Measurements from ENCODE around the gene PAN2. TPM values are rescaled to one million over a fixed set of nuclear protein-coding genes. Genes with fewer than 3 reads are reported as not detected.
"Not testable (repeated sequence)": the region's sequence is repeated elsewhere in the genome, so short reads cannot be mapped to it uniquely, and the experiment has no call there.

PAN2 gene
- total RNA-seq, 2 donors from 2014 or later = 29.4 to 40.7 TPM

DNA sequence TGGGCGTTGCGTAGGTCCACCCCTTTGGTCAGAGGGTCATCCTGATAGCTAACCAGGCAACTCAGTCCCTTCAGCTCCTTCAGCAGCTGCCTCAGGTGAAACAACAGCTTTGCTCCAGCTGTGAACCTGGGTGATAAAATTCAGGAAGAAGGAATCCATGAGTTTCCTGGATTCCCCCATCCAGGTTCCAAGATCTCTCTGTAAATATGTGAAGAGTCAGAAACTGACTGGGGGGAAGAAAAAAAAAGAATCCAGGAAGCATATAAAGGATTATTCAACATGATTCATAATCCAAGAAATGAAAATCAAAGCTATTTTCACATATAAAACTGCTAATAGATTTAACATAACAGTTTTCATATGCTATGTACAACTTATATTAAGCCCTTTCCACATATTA is 17.5 kb upstream of the PAN2 start:
- DNase-seq (ENCODE audit: low spot score) = no peak
- intact Hi-C loops (cut with DNase I) = loop anchor here in 1 of 2 donors (10.0 kb wide), 1 partner anchor 103 kb away; the partner anchor contains the start of gene MIP

- DNase-seq (ENCODE audit: low spot score) = peak; percentile 24
- intact Hi-C loops (cut with DNase I) = loop anchor here in 1 of 2 donors (10.0 kb wide), 1 partner anchor 104 kb away; the partner anchor contains the start of gene MIP
These were observed 16.9 kb upstream of the PAN2 start for GRCh38 chr12:56350662-56351061.

GRCh38 chr12:56348776-56349175 is 15.0 kb upstream of the PAN2 start:
- intact Hi-C loops (cut with DNase I) = no loop called here
- DNase-seq (ENCODE audit: low spot score) = no peak

DNA sequence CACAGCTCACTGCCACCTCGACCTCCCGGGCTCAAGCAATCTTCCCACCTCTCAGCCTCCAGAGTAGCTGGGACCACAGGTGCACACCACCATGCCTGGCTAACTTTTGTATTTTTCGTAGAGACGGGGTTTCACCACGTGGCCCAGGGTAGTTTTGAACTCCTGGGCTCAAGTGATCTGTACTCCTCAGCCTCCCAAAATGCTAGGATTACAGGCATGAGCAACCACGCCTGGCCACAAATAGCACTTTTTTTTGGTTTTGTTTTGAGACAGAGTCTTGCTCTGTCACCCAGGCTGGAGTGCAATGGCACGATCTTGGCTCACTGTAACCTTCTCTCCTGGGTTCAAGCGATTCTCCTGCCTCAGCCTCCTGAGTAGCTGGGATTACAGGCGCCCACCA is 13.5 kb upstream of the PAN2 start:
- DNase-seq (ENCODE audit: low spot score); intact Hi-C loops (cut with DNase I): not testable (repeated sequence)

GRCh38 chr12:56346675-56347074 is 12.9 kb upstream of the PAN2 start:
- intact Hi-C loops (cut with DNase I) = no loop called here

DNA sequence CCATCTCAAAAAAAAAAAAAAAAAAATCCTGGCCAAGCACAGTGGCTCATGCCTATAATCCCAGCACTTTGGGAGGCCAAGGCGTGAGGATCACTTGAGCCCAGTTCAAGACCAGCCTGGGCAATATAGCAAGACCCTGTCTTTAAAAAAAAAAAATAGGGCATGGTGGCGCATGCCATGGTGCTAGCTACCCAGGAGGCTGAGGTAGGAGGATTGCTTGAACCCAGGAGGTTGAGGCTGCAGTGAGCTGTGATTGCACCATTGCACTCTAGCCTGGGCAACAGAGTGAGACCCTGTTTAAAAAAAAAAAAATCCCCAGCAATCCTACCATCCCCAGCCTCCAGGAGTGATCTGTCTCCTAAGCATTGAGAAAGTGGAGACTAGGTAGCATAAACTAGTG is 8.5 kb upstream of the PAN2 start:
- DNase-seq (ENCODE audit: low spot score); intact Hi-C loops (cut with DNase I): not testable (repeated sequence)

More at GRCh38 chr12:56346675-56347074, 12.9 kb upstream of the PAN2 start:
- no peak for DNase-seq (ENCODE audit: low spot score)

- DNase-seq (ENCODE audit: low spot score) = no peak
- intact Hi-C loops (cut with DNase I) = no loop called here
These were observed 7.8 kb upstream of the PAN2 start for GRCh38 chr12:56341616-56342015.

- intact Hi-C loops (cut with DNase I) = no loop called here
- no peak for DNase-seq (ENCODE audit: low spot score)
These were observed 5.3 kb upstream of the PAN2 start for GRCh38 chr12:56339158-56339422.

- intact Hi-C loops (cut with DNase I) = no loop called here
- no peak for DNase-seq (ENCODE audit: low spot score)
These were observed 4.7 kb upstream of the PAN2 start, which contains the start of gene IL23A for GRCh38 chr12:56338308-56339157. TSS of gene IL23A (plus strand) at chr12:56338884. CDS start at chr12:56339045, 161 bp downstream.

GRCh38 chr12:56337753-56338251 is 4.0 kb upstream of the PAN2 start:
- DNase-seq (ENCODE audit: low spot score) = no peak
- intact Hi-C loops (cut with DNase I) = no loop called here

DNA sequence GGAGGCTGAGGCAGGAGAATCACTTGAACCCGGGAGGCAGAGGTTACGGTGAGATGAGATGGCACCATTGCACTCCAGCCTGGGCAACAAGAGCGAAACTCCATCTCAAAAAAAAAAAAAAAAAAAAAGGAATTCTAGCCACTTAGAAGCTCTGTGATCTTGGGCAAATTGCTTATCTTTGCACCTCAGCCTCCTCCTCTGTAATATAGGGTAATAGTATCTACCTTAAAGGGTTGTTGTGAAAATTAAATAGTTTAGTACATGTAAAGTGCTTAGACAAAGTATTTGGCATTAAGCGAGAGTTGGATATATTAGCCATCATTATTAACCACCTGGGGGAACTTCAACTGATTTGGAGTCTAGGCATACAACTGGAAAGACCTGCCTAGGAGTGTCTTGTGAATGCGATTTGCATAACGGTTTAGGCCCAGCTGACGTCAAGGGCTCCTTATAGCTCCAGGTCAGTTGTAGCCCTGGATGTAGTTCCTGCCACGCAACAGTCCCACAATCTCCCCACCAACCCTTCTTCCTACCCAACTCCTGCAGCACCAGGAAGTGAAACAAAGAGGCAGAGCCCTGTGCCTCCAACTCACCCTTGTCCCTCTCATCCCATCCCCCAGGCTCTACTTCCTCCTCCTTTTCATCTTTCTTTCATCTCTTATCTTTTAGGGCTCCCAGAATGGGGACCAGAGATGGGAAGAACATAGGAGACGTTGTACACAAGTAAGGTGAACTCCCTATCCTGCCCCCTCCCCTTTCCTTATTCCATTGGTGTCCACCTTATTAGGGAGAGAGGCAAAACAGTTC is 2.8 kb upstream of the PAN2 start:
- DNase-seq (ENCODE audit: low spot score) = no peak
- intact Hi-C loops (cut with DNase I) = no loop called here

GRCh38 chr12:56335527-56335926 is 1.7 kb upstream of the PAN2 start:
- DNase-seq (ENCODE audit: low spot score); intact Hi-C loops (cut with DNase I): not testable (repeated sequence)

DNA sequence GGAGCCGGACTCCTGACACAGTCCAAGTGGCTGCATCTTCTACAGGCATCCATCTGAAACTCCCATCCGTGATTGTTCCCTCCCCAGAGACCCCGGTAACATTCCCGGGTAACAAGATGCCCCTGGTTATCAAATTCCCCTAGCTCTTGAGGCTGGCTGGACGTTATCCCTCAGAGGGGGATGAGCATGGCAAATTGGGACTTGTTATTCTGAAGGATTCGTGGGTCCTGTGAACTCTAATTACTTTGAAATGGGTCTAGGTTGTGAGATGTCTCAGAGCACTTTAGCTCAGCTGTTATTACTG is 642 bp upstream of the PAN2 start:
- no peak for DNase-seq (ENCODE audit: low spot score)
- intact Hi-C loops (cut with DNase I) = no loop called here

GRCh38 chr12:56333197-56333678 is 562 bp downstream of the PAN2 start:
- intact Hi-C loops (cut with DNase I) = no loop called here
- no peak for DNase-seq (ENCODE audit: low spot score)

DNA sequence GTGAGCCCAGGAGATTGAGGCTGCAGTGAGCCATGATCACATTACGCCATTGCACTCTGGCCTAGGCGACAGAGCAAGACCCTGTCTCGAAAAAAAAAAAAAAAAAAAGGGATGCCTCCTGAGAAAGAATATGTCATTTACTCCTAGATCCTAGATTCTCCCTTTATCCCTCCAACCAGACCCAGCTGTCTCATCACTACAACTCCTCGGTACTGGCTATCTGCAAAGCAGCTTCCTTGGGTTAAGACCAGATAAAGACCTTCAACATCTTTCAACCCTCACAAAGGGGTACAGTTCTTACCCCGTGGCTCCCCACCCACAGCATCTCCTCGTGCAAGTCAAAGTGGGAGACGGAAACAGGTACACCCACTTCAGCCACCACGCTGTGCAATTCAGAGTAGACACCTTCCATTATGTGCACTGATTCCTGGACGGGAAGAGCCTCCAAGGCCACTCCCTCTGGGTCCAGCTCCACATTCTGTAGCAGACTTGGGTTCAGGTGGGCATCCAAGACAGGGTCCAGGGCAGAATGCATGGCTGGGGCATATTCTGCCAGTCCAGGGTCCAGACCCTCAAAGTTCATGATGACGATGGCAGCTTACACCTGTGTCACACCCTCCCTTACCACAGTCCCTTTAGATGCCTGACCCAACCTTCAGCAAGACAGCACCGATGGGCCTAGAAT is 1.1 kb downstream of the PAN2 start:
- DNase-seq (ENCODE audit: low spot score) = no peak
- intact Hi-C loops (cut with DNase I) = no loop called here

DNA sequence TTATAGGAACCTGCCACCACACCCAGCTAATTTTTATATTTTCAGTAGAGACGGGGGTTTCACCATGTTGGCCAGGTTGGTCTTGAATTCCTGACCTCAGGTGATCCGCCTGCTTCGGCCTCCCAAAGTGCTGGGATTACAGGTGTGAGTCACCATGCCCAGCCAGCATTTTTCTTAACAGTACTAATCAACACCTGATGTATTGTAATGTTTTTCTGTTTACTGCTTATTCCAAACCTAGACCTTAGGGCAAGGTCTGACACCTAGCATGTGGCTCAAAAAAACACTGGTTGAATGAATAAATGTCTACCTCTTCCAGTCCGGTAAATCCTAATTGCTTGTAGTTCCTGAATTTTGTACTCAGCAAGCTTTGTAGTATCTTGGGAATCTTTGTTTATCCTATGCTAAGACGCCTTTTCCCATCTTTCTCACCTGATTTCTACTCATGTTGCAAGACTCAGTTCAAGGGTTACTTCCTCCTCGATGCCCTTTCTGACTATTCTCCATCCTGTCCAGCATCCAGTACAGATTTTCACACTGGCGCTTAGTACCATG is 2.8 kb downstream of the PAN2 start:
- DNase-seq (ENCODE audit: low spot score) = no peak
- intact Hi-C loops (cut with DNase I) = no loop called here

DNA sequence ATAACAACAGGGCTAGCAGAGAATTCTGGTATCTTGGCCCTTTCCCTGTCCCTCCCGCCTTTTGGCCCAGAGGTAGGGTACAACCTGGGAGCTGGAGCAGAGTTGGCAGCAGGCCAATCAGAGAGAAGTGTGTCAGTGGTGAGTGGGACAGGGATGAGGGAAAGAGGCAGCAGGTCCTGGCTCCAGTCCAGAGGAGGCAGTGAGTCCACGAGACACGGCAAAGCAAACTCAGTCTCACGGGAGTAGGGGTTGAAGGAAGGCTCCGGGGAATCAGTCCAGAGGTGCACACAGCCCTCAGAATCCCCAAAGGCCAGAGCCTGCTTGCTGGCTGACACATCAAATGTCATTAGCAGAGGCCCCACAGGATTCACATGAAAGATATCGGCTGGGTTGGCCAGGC is 7.3 kb downstream of the PAN2 start:
- DNase-seq (ENCODE audit: low spot score) = no peak
- intact Hi-C loops (cut with DNase I) = no loop called here

DNA sequence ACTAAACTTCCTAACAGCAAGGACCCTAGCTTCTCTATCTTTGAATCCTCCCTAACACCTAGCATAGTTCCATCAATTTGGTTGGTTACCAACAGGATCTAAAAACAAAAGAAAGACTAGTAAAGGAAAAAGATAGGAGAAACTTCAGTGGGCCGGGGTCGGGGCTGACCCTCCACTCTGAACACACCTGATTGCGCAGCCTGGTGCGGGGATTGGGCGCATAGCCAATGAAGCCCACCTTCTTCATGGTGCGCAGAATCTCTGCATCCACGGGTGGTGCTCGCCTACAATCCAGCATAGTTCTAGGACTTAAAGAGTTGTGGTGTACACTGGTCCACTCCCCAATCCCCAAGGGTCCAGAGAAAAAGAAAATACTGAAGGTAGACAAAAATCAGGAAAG is 7.7 kb downstream of the PAN2 start:
- DNase-seq (ENCODE audit: low spot score) = no peak
- intact Hi-C loops (cut with DNase I) = no loop called here

GRCh38 chr12:56324206-56324605 is 9.6 kb downstream of the PAN2 start:
- DNase-seq (ENCODE audit: low spot score) = no peak
- intact Hi-C loops (cut with DNase I) = no loop called here

Data from posterior vena cava (tissue), 2 donors.